HG02885 (cell line): Measurements from ENCODE around the gene SYNDIG1.

ENCODE experiments used
- ATAC-seq: cut with Tn5 transposase; IDR thresholded peaks from one replicate; pipeline ENCODE4 v1.9.1; 2021; ENCODE audit warnings: mild to moderate bottlenecking; ENCODE audit not compliant: unreplicated experiment, poor library complexity

The SYNDIG1 gene

DNA sequence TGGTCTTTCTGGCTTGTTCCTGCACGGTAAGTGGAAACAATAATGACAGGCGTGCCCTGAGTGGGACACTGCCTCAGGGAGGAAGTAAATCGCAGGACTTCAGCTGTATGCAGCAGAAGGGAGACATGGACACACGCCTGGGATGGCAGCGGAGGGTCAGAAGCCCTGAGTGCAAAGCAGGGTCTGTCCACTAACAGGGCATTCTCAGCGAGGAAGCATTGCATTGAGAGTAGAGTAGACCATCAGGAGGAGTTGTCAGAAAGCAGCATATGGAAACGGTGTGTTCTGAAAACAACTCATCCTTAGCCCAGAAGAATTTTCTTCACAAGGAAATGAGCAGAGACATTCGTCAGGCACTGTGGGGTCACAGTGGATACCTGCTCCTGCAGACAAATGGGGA is 134.0 kb downstream of the SYNDIG1 start:
- no peak for ATAC-seq

DNA sequence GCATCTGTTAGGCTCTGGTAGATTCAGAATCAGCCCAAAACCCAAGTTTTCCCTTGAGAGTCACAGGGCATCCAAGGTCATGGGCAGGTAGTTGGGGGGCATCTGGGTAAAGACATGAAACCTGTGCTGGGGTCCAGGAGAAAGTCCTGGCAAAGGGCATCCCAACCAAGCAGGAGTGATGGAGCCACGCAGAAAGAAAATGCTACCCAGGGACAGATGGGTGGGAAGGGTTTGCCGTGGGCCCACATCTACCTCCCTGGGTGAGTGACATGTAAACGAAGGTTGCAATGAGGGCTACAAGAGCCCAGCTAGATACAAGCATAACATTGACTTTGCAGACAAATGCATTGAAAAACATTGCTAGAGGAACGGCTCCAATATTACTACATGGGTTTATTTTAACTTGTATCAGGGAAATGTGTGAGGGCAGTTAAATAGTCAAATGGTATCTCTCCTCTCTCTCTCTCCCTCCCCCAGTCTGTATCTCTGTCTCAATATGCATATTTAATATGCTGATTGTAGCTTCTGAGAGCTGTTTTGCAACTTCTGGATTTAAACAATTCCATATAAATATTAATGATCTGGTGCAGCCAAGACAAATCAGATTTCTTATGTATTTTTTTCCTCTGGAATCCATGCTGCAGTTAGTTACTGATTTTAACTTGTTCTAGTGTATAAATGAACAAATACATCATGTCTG is 135.7 kb downstream of the SYNDIG1 start:
- ATAC-seq = no peak

DNA sequence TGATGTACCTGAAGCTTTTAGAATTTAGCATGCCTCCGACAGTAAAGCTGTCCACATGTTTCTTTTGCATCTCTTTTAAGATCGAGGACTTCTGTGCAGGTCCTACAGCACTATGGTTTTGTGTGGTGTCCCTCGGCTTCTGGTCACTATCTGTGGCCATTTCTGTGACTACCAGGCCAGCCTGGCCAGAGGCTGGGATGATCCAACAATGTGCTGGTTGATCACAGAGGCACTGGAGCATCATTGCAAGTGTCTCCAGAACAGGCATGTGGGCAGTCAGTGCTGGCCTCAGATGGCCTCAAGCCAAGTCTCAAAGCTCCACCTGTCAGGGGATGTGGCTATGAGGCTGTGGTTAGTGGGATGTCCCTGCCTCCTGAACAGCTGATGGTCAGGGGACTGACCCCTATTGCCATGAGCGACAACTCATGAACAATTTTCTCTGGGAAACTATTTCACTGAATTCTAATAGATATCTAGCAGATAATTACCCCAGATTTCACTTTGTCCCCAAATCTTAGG is 136.6 kb downstream of the SYNDIG1 start:
- no peak for ATAC-seq

DNA sequence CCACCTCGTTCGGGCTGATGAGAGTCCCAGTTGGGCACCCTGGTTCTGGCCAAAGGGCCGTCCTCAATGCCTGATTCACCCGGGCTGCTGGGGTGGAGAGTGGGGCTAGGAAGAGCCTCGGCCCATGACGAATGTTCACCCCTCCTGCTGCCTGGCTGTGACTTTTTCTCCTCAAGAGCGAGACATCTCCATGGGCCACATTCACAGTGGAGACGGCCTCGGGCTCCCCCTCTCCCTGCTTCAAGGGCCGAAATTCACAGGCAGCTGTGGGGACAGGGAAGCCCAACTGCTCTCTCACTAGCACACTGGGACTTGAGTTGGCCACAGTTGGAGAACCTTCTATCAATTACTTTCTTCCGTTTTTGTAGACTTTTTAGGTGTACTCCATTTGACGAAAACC is 138.0 kb downstream of the SYNDIG1 start:
- no peak for ATAC-seq

DNA sequence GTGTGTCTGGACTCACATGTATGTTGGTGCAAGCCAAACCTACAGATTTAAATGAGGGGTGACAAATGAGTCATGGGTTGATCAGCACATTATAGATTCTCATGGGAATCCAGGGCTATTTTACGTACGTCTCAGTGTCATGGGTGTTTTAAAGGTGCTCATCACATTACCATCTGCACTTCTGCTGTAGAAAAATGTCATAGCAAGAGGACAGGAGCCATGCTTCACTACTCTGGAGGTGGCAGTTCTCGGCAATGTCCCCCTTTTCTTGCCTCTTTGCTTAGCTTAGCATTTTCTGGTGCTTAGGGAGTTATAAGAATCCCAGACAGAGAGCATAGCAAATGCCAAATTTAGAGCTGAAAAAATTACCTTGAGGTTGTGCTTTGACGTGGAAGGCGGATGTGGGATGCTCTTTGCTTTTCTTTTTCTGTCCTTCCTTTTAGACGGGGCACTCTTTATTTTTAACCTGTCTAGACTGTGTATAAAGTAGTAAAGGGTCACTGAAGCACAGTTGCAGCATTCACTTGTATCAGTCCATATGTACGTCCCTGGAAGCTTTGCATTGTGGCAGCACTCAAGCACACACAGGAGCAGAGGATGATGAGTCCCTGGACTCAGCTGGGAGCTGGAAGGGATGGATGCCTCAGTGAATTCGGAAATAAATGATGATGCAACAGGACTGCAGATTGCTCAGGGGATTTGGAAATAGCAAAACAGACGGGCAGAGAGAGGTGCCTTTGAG is 139.7 kb downstream of the SYNDIG1 start:
- ATAC-seq = peak; percentile 77

DNA sequence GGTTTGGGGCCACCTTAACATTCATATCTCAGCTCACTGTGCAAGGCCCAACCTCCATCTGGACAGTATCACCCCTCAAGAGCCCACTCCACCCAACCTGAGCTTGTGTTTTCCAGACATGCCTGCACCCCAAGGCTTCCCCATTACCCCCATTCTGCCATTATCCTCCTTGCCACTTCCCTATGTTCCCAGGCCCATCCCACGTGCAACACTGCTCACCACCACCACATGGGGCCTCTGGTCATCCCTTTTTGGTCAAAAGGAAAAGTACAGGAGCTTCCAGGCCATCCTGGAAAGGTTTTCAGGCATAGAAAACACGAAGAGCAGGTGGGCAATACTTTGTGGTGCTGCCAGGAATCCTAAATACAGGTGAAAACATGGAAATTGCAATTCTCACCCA is 140.3 kb downstream of the SYNDIG1 start:
- ATAC-seq = no peak

DNA sequence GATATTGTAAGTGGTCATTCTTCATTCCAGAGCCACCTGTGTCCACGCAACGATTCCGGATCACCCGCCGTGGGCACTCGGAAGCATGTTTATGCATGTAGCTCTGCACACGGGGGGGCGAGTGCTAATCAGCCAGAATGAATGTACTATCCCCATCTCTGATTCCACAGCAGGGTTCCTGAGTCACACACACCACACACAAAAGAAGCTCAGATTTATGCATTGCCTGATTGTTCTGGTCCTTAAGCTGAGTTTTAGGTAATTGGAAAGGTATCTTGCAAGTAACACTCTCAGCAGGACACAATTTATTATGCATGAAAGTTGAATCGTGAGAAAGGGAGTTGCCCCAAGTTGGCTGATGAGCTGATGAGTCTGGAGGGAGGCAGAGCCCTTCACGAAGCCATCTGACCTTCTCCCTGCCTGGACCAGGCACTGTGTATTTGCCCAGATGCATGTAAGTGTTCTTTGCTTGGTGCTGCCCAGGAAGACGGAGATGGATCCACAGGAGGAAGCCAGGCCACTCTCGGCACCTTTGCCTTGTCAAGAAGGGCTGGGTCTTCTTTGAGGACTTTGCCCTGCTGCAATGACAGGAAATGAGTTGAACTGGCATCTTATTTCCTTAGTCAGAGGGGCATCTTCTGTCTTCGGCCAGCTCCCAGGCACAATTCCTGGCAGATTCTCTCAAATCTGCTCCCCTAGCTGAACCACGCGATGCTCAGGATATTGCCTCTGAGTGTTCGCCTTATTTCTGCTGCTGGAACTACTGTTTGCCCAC is 141.1 kb downstream of the SYNDIG1 start:
- no peak for ATAC-seq

DNA sequence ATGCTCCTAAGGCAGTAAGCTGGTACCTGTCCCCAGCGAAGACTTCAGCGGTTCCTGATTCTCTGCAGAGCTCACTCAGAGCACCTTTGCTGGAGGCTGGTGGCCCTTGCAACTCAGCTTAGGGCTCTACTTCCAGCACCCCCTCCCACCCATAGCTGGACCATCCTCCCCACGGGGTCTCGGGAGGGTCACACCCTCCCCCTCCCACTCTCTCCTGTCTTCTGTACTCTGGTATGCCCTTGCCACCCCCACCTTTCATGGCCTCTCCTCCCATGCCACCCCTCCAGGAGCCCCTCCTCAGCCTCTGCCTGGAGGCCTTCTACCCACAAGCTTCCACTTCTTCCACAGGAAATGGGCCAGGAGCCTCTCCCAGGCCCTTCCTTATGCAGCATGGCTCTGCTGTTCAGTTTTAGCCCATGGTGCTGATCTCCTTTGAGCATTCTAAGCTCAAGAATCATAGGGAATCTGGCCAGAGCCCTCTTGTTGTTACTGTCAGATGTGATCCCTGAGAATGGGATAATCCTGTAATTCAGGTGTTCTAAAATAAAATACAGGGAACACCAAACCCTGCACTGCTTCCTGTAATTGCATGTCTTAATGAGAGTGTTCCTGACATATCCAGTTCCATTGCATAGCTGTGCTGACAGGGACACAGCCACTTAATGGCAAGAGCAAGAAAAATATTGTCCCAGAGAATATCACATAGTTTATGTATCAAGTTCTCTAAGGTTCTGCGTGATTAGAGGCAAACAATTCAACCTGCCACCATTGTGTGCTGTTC is 142.1 kb downstream of the SYNDIG1 start:
- ATAC-seq = no peak

DNA sequence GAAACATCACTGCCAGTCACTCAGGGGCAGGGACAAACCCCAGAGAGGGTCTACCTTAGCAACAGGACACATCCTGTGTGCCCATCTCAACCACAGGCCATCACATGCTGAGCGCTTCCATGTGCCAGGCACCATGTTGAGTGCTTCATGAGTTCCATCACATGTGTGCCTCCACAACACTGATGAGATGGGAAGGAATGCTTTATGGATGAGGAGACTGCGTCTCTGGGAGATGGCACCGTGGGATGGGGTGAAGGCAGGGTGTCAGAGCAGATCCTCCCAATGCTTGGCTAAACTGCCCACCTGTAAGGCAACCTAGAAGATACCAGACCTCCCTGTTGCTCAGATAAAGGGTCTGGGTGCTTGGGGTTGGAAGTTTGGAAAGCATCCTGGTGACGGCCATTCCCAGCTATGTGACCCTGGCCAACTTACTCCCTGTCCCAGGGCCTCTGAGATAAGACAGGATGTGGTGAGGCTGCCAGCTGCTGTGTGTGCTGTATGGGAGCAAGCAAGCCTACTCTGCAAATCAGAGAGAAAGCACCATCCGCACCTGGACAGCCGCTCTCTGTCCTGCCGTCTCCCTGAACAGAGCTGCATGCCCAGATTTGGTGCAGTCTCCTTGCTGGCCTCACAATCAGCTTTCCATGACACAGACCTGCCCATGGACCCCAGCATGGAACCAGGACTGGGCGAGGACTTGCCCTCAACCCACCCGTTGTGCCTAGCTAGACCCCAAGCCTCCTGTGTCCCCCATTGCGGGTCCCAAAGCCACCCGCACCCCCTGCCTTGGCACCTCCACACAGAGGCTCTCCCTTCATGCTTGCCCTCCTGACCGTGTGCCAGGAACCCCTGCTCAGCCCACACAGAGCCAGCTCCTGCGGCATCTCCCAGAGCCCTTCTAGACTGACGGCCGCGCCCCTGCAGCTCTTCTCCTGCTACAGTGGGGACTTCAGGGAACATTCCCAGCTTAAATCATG is 143.7 kb downstream of the SYNDIG1 start:
- ATAC-seq = no peak

DNA sequence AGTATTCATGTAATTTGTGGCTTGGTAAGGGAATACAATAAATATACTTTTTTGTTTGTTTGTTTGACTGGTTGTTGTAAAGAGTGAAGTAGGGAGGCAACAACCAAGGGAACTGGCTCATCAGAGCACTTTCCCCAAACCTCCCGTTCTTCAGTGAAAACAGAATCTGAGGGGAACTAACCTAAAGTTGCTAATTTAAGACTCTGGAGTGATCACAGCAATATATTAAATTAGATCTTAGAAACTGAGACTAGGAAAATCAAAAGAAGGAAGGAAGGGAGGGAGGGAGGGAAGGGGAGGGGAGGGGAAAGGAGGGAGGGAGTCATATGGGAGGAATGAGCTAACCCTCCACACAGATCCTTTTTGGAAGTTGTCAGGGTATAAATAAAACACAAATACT is 144.9 kb downstream of the SYNDIG1 start:
- no peak for ATAC-seq

DNA sequence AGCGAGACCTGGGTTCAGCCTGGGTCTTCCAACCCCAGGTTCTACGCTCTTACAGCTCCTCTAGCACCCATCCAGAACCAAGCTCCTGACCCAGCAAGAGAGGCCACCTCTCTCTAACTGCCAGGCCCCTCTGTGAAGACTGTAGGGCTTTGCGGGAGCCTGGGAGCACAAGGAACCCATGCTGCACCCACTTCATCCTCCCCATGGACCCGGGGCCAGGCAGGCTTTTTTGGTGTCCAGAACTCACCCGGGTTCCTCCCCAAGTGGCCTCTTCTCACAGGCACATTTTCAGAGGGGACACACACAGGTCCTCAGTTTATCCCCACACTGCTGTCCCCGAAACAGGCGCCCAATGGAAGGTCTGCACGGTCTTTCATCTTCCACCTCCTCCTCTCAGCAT is 145.9 kb downstream of the SYNDIG1 start:
- no peak for ATAC-seq

DNA sequence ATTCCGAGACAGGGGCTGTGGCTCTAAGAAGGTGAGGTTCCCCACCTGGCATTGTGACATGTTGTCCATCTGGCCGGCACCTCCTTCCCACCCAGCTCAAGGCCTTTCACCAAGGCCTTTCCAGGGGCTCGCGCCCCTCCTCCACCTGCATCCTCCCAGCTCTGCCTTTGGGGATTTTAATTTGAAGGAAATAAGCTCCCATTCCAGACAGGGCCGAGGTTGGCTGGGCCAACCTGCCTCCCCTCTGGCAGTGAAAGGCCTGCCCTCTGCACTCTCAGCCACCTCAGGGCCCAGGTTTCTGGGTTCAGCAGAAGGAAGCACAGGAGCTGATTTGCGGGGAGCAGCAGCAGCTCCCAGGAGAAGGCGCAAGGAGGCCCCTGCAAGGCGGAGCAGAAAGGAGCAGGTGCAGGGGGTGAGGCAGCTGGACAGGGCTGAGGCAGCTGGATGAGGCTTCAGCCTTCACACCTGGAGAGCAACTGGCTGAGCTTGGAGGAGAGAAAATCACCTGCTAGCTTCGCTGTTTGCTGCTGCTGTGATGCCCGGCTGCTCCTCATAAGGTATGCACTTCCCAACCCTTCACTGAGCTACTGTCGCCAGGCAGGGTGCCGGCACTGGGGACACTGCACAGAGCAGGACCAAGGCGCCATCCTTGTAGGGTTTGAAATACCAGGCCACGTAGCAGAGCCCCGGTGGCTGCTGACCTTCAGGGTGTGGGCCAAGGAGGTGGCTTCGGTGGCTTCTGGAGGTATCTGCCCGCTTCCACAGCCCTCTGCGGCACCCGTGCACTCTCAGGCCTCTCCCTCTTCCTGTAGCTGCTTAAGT is 147.0 kb downstream of the SYNDIG1 start:
- no peak for ATAC-seq

DNA sequence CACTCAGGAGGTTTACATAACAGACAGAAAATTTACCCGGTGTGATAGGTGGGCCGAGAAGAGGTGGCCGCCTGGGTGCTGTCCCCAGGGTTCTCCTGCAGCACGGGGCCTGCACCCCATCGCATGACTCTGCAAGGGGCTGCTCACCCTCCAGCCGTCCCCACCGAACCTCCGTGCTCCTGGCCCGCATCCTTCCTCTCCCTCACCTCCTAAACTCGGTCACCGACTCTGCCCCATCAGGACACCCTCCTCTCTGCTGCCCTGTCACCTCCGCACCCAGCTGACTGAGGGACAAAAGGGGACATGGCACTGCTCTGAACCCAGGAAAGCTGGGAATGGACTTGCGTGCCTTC is 147.6 kb downstream of the SYNDIG1 start:
- ATAC-seq = no peak

DNA sequence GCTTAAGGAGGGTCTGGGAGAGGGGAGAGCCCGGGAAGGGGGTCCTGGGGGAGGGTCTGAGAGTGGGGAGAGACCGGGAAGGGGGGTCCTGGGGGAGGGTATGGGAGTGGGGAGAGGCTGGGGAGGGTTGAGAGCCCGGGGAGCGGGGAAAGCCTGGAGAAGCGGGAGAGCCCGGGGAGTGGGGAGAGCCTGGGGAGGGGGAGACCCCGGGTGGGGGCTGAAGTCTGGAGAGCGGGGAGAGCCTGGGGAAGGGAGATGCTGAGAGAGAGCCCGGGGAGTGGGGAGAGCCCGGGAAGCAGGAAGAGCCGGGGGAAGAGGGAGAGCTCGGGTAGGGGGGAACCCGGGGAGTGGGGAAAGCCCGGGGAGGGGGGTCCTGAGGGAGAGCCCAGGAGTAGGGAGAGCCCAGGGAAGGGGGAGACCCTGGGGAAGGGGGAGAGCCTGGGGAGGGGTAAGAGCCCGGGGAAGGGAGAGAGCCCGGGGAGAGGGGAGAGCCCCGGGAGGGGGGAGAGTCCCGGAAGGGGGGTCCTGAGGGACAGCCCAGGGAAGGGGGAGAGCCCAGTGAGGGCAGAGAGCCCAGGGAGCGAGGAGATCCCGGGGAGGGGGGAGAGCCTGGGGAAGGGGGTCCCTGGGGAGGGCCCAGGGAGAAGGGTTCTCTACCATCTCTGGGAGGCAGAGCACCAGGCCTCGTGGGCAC is 148.5 kb downstream of the SYNDIG1 start:
- no peak for ATAC-seq

DNA sequence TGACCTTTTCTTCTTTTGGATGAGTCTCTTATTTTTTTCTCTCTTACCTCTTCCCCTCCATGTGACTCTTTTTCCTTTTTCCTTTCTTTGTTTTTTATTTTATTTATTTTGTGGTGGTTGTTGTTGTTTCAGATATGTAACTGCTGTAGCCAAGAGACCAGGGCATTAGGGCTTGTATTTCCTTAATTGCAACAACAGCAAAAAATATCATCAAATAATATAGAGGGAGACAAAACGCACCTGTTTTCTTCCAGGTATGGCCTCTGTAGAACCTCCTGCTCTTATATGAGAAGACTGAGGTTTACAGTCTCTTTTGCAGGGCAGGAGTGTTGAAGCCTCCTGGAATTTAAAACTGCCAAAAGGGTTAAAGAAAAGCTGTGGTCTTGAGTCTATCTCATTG is 149.3 kb downstream of the SYNDIG1 start:
- ATAC-seq = no peak

DNA sequence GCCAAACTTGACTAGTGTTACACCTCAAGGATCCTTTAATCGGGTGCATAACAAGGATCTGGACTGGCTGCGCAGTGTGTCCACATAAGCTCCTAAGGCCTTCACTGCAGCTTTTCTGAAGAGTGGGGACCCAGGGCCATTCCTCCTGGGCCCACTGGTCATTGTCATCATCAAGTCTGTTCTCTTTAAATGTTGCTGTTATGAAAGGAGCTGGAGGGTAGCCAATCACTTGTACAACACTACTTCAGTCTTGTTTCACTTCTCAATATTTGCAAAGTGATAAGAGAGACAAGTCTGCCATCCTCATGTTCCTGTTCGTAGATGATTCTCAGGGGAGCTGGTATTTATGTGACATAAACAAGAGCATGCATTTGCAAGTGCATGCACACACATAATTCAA is 149.8 kb downstream of the SYNDIG1 start:
- no peak for ATAC-seq

DNA sequence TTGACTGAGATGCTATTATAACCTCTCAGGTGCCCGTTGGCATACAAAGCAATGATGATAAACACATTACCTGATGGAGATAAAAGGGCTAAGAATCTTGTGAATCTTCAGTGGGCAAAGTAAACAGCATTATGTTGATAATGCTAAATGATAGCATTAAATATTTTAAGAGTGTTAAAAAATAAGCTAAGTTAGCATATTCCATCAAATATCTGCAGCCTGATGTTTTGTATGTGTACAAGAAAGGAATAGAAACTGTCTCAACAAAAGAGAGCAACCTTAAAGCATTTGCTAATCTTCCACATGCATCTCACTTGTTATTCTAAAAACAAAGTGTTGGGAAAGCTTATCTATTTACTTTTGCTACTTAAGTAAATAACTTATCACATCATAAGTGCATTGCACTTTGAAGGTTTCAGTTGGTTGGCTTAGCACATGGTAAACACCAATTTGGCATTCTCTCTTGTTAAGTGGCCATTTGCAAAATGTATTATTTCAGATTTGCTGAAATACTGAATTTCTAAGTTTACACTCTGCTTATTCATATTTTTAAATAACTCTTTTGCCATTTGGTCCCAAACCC is 151.6 kb downstream of the SYNDIG1 start:
- ATAC-seq = no peak

DNA sequence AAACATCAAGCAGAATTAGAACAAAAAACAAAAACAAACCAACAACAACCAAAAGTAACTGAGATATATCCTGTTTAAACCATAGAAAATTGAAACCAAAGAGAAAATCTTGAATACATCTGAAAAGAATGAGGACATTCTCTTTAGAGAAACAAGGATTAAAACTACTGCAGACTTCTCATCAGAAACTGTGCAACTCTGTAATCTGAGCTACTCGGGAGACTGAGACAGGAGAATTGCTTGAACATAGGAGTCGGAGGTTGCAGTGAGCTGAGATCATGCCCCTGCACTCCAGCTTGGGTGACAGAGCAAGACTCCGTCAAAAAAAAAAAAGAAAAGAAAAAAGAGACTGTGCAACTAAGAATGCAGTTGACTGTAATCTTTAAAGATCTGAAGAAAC is 153.4 kb downstream of the SYNDIG1 start:
- ATAC-seq = no peak
